Osteoblast (primary cell): Measurements from ENCODE around the gene BRMS1L. TPM values are rescaled to one million over a fixed set of nuclear protein-coding genes. Genes with fewer than 3 reads are reported as not detected.
"Not testable (repeated sequence)": the region's sequence is repeated elsewhere in the genome, so short reads cannot be mapped to it uniquely, and the experiment has no call there.

Experiments
- DNase-seq: peaks from one replicate; pipeline ENCODE4 v3.0.0; 2011; ENCODE audit warnings: low spot score, mixed read lengths; ENCODE audit not compliant: insufficient read length; ENCODE audit errors: missing footprints
- H2AFZ ChIP-seq: 2 replicates; pipeline ENCODE4 v1.6.0; 2011; ENCODE audit warnings: mild to moderate bottlenecking, low read length
- H3K27ac ChIP-seq: 2 replicates; pipeline ENCODE4 v1.5.1; 2011; ENCODE audit warnings: mild to moderate bottlenecking, low read depth, low read length, moderate library complexity
- H3K27me3 ChIP-seq: 2 replicates; pipeline ENCODE4 v1.6.0; 2012; ENCODE audit warnings: mild to moderate bottlenecking, control low read depth, inconsistent platforms, low read length, moderate library complexity; ENCODE audit not compliant: insufficient read depth
- H3K36me3 ChIP-seq: 2 replicates; pipeline ENCODE4 v1.5.1; 2011; ENCODE audit warnings: mild to moderate bottlenecking, low read length, control low read depth, moderate library complexity; ENCODE audit not compliant: insufficient read depth
- H3K4me1 ChIP-seq: 2 replicates; pipeline ENCODE4 v1.5.1; 2011; ENCODE audit warnings: mild to moderate bottlenecking, low read length, control low read depth, moderate library complexity; ENCODE audit not compliant: insufficient read depth
- H3K4me2 ChIP-seq: 2 replicates; pipeline ENCODE4 v1.6.0; 2011; ENCODE audit warnings: mild to moderate bottlenecking, low read length; ENCODE audit not compliant: insufficient read depth
- H3K4me3 ChIP-seq: fragments of 200-600 bp; sonication (generic); 3 replicates; pipeline ENCODE4 v1.5.1; 2012; ENCODE audit warnings: mild to moderate bottlenecking, low read length, inconsistent platforms; ENCODE audit not compliant: insufficient read depth
- H3K79me2 ChIP-seq: 2 replicates; pipeline ENCODE4 v1.6.0; 2012; ENCODE audit warnings: mild to moderate bottlenecking, low read length, control low read depth, inconsistent platforms; ENCODE audit not compliant: insufficient read depth
- H3K9me3 ChIP-seq: 2 replicates; pipeline ENCODE4 v1.5.1; 2011; ENCODE audit warnings: low read depth, low read length, control low read depth
- H4K20me1 ChIP-seq: 2 replicates; pipeline ENCODE4 v1.6.0; 2012; ENCODE audit warnings: mild to moderate bottlenecking, low read length, control low read depth; ENCODE audit not compliant: insufficient read depth
- total RNA-seq: library from RNA; depleted of rRNA; stranded (reverse); fragments of >200 nt; gene quantifications from 2 replicates; pipeline ENCODE4 v1.2.3, GENCODE V29; 2012
- TF ChIP-seq, protein P1 (sequence below): IDR thresholded peaks from 2 replicates; pipeline ENCODE4 v1.5.1; 2011; ENCODE audit warnings: mild to moderate bottlenecking, low read depth, low read length, moderate library complexity; ENCODE audit errors: extremely low read depth

The BRMS1L gene
- total RNA-seq, 1 donor = 3.6 TPM

- Histone ChIP-seq H3K79me2 (peaks cover 34% of the 10 kb centered on the region), H2AFZ (peak within 1 kb of the TSS; percentile 93), H3K4me3 (peak within 1 kb of the TSS; percentile 91), H3K4me1 (peaks cover 12% of the 10 kb centered on the region), H3K27ac (peak within 1 kb of the TSS; percentile 77), H3K4me2 (peak within 1 kb of the TSS; percentile 89), H4K20me1 (peaks cover 16% of the 10 kb centered on the region)
- not testable (repeated sequence) for H3K27me3 ChIP-seq, H3K36me3 ChIP-seq, H3K9me3 ChIP-seq
- TF ChIP-seq, protein P1, sequence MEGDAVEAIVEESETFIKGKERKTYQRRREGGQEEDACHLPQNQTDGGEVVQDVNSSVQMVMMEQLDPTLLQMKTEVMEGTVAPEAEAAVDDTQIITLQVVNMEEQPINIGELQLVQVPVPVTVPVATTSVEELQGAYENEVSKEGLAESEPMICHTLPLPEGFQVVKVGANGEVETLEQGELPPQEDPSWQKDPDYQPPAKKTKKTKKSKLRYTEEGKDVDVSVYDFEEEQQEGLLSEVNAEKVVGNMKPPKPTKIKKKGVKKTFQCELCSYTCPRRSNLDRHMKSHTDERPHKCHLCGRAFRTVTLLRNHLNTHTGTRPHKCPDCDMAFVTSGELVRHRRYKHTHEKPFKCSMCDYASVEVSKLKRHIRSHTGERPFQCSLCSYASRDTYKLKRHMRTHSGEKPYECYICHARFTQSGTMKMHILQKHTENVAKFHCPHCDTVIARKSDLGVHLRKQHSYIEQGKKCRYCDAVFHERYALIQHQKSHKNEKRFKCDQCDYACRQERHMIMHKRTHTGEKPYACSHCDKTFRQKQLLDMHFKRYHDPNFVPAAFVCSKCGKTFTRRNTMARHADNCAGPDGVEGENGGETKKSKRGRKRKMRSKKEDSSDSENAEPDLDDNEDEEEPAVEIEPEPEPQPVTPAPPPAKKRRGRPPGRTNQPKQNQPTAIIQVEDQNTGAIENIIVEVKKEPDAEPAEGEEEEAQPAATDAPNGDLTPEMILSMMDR = peak; percentile 35
- DNase-seq = peak; percentile 95
Measured at GRCh38 chr14:35808638-35809563, 17.2 kb upstream of the BRMS1L start, which contains the start of gene RALGAPA1. Gene RALGAPA1 (minus strand): TSS chr14:35809295. CDS start chr14:35808835, 460 bp downstream.

- Histone ChIP-seq H3K4me2 (no peak overlapping the region), H3K27me3 (no peaks in the 10 kb centered on the region), H3K4me1 (peaks cover 12% of the 10 kb centered on the region), H2AFZ (no peak overlapping the region), H3K27ac (peak overlapping the region; percentile 27), H3K9me3 (no peaks in the 10 kb centered on the region), H3K79me2 (peaks cover 30% of the 10 kb centered on the region), H3K4me3 (peak overlapping the region; percentile 91), H3K36me3 (no peaks in the 10 kb centered on the region), H4K20me1 (peaks cover 16% of the 10 kb centered on the region)
- TF ChIP-seq, protein P1 = no peak
- DNase-seq = no peak
Measured at GRCh38 chr14:35809597-35809996, 16.5 kb upstream of the BRMS1L start.

DNA sequence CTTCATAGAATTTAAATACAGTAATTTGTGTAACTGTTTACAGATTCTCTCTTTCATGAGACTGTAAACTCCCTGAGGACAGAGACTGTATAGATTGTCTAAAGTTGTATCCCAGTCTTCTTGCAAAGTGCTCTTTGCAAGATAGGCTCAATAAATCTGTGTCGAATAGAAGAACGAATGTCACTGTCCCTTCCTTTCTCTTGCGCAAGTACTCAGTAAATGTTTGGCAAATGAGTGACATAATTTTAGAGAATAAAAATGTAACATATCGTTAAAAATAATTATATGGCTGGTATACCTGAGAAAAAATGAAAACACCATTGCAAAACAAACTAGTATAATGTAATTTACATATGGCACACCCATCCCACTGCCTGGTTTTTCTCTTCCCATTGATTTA, 15.2 kb upstream of the BRMS1L start:
- TF ChIP-seq, protein P1 = no peak
- H3K36me3 ChIP-seq = no peaks in the 10 kb centered on the region

GRCh38 chr14:35814371-35815005, 11.7 kb upstream of the BRMS1L start:
- no peak overlapping the region for H3K27ac ChIP-seq
- no peak overlapping the region for H3K4me2 ChIP-seq
- H4K20me1 ChIP-seq = no peaks in the 10 kb centered on the region
- H3K4me3 ChIP-seq = no peak overlapping the region
- no peaks in the 10 kb centered on the region for H3K36me3 ChIP-seq
- H2AFZ ChIP-seq = no peak overlapping the region
- H3K27me3 ChIP-seq = peaks cover 4% of the 10 kb centered on the region
- H3K79me2 ChIP-seq = no peaks in the 10 kb centered on the region
- no peaks in the 10 kb centered on the region for H3K9me3 ChIP-seq
- TF ChIP-seq, protein P1 = peak; percentile 80
- H3K4me1 ChIP-seq = no peaks in the 10 kb centered on the region
- peak; percentile 61 for DNase-seq

More for the DNA sequence above, 15.2 kb upstream of the BRMS1L start:
- Histone ChIP-seq H3K4me1 (peaks cover 12% of the 10 kb centered on the region), H3K4me2 (no peak overlapping the region), H3K27me3 (no peaks in the 10 kb centered on the region), H3K4me3 (no peak overlapping the region), H3K9me3 (no peaks in the 10 kb centered on the region), H3K27ac (no peak overlapping the region), H3K79me2 (peaks cover 22% of the 10 kb centered on the region), H4K20me1 (peaks cover 13% of the 10 kb centered on the region), H2AFZ (no peak overlapping the region)
- DNase-seq = no peak
